Left renal cortex interstitium (tissue), 4 donors: ENCODE results near the gene MYMX. TPM values are rescaled to one million over a fixed set of nuclear protein-coding genes. Genes with fewer than 3 reads are reported as not detected.

Source experiments
- DNase-seq, 4 donors: peaks; one replicate each; pipeline ENCODE4 v3.0.0-alpha.2; 2013; ENCODE audit warnings: low read depth in 4 of 4, low spot score in 2 of 4, missing footprints in 1 of 4
- polyA plus RNA-seq, 4 donors: library from polyadenylated mRNA; unstranded; fragments of 120-200 nt; gene quantifications; one replicate each; pipeline ENCODE4 v1.2.1, GENCODE V29; 2013; ENCODE audit not compliant: insufficient read length in 4 of 4

Gene MYMX
- polyA plus RNA-seq, 4 donors, result 0.38 to 1.0 (median 0.57) TPM

GRCh38 chr6:44219053-44219814 is 2.5 kb downstream of the MYMX start:
- DNase-seq, result peak in 2 of 4 donors; percentile 82 to 83

- no peak for DNase-seq
These were observed 3.4 kb downstream of the MYMX start for GRCh38 chr6:44219815-44220784.

- no peak for DNase-seq
These were observed 4.2 kb downstream of the MYMX start for GRCh38 chr6:44220913-44221290.

- DNase-seq, result no peak
These were observed 4.7 kb downstream of the MYMX start for GRCh38 chr6:44221291-44221960.

- DNase-seq, result no peak
These were observed 5.2 kb downstream of the MYMX start for GRCh38 chr6:44221961-44222335.

GRCh38 chr6:44222486-44223318 is 6.0 kb downstream of the MYMX start:
- DNase-seq, result no peak

GRCh38 chr6:44223319-44224028 is 6.7 kb downstream of the MYMX start, which contains the start of gene SLC29A1:
SLC29A1 (plus strand) TSS chr6:44223595; CDS start chr6:44227314, 3,719 bp downstream.
- no peak for DNase-seq

GRCh38 chr6:44224029-44224964 is 7.6 kb downstream of the MYMX start:
- DNase-seq, result no peak

GRCh38 chr6:44224965-44225305 is 8.2 kb downstream of the MYMX start:
- no peak for DNase-seq

GRCh38 chr6:44225579-44226325 is 9.0 kb downstream of the MYMX start:
- no peak for DNase-seq

- no peak for DNase-seq
These were observed 9.8 kb downstream of the MYMX start for GRCh38 chr6:44226368-44227147.

- no peak for DNase-seq
These were observed 10.5 kb downstream of the MYMX start for GRCh38 chr6:44227148-44227793.

- no peak for DNase-seq
These were observed 11.3 kb downstream of the MYMX start for GRCh38 chr6:44228031-44228430.

GRCh38 chr6:44228433-44228832 is 11.7 kb downstream of the MYMX start:
- DNase-seq, result no peak

GRCh38 chr6:44228836-44229235 is 12.1 kb downstream of the MYMX start:
- DNase-seq, result no peak

- no peak for DNase-seq
These were observed 12.8 kb downstream of the MYMX start for GRCh38 chr6:44229376-44230033.
